ENCODE results near the gene AP5S1.
A peak's percentile ranks its signal among the peaks of the same experiment; 100 is the strongest.
"Not testable (repeated sequence)": the region's sequence is repeated elsewhere in the genome, so short reads cannot be mapped to it uniquely, and the experiment has no call there.

AP5S1 gene, protein sequence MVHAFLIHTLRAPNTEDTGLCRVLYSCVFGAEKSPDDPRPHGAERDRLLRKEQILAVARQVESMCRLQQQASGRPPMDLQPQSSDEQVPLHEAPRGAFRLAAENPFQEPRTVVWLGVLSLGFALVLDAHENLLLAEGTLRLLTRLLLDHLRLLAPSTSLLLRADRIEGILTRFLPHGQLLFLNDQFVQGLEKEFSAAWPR

DNA sequence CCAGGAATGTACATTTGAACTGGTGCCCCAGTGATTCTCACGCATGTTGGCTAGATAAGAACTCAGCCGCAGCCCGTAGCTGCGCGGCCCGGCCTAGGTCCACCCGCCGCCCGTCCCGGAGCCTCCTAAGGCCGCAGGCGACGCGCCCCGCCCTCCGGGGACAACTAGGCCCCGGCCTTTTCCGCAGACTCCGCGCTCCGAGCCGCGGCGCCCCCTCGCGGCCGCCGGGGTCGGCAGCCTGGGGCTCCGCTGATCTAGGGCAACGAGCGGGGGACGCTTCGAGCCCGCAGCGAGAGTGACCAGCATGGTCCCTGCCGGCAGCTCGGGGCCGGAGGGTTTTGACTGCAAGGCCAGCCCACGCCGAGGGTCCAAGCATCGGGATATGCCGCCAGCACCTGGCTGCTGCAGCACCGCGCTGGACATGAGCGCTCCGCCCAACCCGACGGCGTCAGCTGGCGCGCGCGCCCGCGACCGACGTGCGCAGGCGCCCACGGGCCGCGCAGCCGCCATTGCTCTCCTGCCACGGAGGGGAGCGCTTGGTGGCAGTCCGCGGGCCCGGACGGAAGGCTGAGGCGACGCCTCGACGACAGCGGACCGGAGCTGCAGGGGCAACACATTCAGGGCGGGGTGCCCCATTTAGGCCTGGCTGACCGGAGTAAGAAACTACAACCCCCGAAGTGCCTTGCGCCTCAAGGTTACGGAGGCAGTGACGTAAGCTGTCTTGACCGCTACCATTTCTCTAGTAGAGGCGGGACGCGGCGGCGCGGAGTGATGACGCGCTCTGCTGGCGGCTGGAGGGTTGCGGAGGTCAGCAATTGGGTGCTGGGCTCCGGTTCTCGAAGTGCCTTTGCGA is at the start of gene AP5S1:
TSS of gene AP5S1 (plus strand) at position 500 of the 853 bp plus-strand sequence. CDS start 1,571 bp downstream, outside the sequence.
- peak; percentile 91 for DNase-seq

DNA sequence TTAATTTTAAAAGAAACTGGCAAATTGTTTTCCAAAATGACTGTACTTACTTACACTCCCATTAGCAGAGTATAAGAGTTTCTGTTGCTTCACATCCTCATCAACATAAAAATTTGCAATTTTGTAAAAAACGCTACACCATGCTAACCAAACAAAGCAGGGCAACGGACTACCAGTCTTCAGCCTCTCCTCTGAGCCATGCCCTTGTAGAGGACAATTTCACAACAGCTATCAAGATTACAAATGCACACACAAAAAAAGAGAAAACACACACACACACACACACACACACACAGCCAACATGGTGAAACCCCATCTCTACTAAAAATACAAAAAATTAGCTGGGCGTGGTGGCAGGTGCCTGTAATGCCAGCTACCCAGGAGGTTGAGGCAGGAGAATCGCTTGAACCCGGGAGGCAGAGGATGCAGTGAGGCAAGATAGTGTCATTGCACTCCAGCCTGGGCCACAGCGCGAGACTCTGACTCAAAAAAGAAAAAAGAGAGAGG is 48.7 kb upstream of the AP5S1 start:
- DNase-seq: no peak

DNA sequence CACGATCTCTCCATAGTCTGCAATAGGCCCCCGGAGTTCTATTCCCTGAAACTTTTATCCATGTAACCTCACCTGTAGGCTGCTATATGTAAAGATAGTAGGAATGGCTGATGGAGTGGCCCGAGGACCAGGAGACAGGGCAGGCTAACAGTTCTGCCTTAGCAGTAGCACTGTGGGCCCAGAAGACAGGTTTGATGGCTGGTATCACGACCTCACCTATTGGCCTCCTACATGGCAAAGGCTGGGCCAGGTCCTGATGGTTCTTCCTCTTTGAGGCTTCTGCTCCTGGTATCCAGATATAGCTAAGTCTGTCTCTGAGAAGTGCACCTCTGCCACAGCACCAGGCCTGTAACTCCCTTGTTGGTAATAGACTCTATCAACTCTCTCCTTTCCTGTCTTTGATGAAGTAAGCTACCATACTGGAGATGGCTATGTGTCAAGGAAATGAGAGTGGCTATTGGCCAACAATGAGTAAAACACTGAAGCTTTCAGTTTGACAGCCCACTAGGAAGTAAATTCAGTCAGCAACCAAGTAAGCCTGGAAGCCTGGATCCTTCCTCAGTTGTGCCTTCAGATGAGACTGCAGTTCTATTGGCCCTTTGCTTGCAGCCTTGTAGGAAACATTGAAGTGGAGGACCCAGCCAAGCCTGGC is 44.8 kb upstream of the AP5S1 start:
- no peak for DNase-seq

DNA sequence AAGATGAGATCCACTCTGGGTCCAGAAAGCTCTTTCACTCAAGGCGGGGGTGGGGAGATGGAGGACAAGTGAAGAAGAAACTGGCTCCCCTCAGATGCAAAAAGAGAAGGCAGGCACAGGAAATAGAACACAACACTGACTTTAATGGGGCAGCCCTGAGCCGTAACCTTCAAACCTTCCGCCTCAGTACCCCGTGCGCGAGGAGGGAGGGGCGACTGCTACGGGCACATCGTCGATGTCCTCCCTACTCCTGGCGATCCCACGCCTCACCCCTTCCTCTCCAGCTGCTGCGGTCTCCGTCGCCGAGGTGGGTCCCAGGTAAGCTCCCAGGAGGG is 43.0 kb upstream of the AP5S1 start:
- no peak for DNase-seq

DNA sequence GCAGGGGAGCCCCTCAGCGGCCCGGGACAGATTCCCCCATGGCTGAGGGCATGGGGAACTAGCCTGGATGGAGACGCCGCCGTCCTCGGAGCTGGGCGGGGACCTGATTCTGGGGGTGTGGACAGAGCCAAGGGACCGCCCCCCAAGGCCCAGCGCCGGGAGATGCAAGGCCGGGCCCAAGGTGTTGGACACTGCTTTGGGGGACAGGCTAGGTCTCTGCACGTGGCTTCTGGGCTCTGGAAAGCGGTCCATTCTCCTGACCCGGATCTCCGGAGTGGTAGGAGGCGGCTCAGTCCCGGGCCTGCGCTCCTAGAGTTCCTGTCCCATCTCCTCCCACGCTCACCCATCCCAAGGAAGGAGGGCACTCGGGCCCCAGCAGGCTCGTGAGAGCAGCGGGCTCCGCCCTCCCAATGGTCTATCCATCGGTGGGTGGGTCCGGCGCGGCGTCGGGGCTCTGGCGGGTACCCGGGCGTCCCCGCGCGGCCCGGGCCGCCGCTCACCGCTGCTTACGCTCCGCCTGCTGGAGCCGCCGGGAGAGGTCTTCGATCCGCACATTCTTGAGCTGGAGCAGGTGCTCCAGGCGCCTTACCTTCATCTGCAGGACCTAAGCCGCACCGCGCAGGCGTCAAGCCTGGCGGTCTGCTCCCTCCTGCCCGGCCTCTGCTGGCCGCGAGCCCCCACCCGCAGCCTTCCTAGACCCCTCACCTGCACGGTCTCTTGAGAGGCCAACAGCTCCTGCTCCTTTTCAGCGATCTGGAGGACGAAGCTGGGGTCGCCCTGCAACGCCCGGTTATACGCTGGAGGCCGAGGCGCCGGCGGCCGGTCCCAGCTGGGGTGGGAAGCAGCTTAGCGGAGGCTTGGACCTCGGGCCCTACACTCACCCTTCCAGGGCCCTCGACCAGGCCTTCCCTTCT is 42.4 kb upstream of the AP5S1 start:
- peak; percentile 45 for DNase-seq

DNA sequence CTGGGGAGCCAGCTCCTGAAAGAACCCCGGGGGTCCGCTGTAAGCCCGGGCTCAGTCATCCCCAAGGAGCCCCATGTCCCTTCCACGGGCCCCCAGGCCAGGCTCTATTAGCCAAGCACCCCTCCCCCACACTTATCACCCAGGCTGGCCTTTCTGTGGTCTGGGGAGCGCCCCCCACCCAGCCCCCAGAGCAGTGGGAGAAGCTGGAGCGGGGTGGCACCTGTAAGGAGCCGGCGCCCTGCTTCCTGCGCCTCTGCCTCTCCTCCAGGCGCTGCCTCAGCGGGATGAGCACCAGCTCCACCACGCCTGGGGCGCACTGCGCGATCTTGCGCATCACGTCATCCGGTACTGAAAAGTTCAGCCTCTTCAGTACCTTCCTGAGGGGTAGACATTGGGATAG is 41.4 kb upstream of the AP5S1 start:
- no peak for DNase-seq

DNA sequence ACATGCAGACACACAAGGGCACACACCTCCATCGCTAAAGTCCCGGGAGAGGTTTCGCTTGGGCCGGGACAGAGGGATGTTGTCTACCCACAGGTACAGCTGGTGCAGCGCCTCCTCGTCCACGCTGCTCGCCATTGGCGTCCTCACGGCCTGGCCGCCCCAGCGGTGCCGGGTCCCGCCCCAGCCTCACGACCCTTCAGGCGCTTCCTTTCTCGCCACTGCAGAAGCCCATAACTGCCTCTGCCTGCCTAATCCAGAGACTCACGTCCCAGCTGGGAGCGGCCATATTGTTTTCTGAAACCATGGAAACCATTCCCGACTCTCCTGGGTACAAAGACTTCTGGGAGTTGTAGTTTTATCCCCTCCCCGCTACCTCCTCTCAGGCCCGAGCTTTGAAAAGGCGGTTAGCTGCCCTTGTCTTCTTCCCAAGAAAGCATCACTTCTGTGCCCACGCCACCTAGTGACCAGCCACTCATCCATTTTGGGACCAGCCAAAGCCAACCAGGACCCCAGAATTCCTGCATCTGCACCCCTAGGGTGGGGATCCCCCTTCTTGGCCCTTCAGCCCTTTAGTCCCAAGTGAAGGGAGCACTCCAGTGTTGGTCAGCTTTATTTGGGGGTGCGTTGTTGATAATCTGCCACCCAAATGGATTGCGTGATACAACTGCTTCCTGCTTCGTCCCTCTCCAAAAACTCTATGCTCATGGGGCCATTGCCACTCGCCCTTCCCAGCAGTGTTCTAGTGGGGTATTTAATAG is 39.0 kb upstream of the AP5S1 start, which contains the start of gene SPEF1:
TSS of gene SPEF1 (minus strand) at position 296 of the 758 bp plus-strand sequence. CDS start at position 135, 161 bp downstream.
- peak; percentile 53 for DNase-seq

DNA sequence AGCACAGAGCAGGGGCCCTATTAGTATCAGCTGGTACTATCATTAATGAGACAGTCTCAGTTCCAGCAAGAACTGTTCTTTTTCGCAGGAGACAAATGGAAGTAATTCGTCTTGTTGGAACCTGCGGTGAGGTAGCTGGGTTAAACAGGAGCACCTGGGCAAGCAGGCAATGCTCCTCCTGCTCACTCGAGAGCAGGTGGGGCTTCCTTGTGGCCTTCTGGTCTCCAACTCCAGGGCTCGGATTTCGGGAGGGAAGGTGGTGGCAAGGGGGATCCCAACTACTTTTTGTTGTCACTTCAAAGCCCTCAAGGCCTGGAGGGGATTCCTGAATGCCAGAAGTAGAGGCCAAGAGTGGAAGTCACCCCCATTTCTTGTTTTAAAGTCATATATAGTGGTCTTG is 37.8 kb upstream of the AP5S1 start:
- no peak for DNase-seq

DNA sequence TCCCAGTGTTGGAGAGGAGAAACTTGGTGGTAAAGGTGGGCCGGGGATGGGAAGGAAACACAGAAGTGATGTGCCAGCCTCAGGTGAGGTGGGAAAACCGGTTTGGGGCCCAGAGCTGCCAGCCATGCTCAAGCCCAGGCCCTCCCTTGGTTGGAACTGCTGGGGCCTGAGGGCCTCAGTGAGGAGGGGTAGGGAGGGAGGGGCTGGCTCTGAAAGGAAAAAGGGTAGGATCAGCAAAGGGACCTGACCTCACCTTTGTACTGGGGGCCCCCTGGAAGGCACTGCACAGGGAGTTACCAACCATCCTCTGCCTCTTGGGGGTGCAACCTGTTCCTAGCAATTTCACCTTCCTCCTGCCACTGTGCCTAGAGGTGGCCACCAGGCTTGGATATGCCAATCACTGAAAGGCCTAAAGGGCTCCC is 37.3 kb upstream of the AP5S1 start:
- no peak for DNase-seq

DNA sequence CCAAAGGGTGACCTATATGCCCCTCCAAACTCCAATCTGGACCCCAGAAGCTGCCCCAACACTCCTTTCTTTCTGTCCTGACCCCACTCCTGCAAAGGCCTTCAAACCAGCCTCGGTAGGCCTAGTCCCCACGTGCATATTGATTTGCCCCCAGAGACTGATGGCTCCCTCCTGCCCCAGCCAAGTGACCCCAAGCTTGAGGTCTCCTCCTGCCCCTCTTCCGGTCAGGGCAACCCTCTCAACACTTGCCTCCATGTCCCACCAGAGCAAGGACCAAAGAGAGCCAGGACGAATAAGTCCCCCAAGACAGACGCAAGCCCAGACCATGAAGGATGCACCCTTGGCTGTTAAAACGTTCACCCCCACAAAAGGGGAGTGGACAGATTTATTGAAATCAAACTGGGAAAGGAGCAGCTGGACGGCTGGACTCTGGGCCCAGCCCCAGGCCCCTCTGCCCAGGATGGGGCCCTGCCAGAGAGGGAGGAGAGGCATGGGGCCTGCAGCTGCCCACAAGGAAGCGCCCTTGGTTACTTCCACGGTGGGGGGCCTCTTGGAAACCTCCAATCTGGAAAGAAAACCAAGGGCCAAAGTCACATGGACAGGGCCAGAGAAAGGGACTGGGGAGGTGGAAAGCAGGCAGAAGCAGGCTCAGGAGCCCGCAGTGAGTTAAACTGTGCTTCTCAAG is 36.7 kb upstream of the AP5S1 start:
- no peak for DNase-seq

DNA sequence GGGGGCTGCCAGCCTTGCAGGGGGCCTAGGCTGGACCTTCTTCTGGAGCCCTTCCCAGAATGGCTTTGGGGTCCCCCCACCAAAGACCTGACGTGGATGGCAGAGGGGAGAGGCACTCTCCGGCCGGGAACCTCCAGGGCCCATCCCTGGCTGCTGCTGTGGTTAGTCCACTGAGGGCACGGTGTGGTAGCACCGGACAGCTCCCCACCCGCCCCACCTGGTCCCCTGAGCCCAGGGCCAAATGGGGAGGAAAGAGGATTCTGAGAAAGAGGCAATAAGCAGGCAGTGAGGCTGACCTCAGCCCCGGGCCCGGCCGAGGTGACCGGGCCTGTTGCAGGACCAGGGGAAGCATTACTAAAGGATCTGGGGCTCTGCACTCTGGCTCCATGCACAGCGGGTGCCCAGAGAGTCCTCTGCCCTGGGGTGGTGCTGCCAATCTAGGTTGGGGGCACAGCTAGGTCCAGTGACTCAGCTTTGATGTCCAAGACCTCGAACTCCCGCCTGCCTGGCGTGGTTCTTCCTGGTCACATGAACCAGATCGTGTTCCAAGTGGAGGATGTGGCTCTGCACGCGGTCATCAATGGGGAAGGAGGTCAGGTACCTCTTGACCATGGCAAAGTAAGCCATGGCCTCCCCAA is 36.0 kb upstream of the AP5S1 start:
- no peak for DNase-seq

DNA sequence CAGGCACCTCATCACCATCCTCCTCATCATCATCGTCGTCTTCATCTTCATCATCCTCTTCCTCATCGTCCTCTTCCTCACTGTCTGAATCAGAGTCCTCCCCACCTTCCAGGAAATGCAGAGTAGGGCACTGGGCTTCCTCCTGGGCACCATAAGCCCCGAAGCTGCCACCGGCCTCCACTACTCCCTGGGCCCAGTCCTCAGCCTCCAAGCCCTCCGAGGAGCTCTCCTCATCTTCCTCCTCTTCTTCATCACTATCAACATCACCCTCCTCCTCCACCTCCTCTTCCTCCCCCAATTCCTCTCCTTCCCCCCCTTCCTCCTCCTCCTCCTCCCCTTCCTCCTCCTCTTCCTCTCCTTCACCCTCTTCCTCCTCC is 35.5 kb upstream of the AP5S1 start:
- no peak for DNase-seq

DNA sequence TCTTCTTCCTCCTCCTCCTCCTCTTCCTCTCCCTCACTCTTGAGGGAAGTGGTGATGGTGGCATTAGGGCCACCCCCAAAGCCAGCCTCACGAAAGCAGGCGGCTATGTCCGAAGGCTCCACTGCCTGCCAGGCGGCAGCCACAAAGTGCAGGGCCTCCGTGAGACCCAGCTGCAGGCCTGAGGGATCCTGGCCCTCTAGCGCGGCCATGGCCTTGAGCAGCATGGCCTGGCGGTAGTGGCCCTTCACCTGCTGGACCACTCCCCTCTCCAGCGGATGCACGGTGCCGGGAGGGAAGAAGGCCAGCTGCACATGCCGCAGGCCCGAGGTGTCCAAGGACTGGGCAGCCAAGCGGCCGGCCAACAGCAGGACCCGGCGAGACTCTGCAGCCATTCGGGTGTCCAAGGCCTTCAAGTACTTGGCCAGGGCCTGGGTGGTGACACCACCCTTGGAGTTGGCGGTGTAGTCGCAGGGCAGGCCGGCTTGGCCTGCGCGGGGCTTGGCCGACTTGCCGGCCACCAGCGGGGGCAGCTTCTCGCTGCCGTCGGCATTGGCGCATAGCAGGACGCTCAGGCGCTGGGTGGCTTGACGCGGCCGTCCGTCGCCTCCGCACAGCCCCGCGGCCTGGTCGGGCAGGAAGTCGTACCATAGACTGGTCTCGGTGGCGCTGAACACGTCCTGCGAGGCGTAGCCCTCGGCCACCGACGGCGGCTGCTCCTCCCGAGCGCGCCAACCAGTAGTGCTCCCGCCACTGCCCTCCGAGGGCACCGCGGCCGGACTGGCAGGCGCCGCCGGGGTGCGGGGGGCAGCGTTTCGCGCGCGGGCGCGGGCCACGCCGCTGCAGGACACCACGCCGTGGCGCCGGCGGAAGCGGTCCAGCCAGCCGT is 34.9 kb upstream of the AP5S1 start:
- no peak for DNase-seq

DNA sequence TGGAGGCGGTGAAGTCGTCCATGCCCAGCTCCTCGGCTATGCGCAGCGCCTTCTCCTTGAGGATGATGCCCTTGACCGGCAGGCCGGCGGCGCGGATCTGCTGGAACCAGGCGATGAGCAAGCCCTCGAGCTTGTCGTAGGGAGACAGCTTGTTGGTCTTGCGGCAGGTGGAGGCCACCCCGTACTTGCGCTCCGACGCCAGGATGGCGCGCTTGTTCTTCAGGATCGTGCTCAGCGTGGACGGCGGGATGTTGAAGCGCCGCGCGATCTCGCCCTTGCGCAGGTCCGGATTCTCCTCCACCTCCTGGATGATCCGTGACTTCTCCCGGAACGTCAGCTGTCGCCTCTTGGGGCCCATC is 34.2 kb upstream of the AP5S1 start:
- DNase-seq: peak; percentile 46

DNA sequence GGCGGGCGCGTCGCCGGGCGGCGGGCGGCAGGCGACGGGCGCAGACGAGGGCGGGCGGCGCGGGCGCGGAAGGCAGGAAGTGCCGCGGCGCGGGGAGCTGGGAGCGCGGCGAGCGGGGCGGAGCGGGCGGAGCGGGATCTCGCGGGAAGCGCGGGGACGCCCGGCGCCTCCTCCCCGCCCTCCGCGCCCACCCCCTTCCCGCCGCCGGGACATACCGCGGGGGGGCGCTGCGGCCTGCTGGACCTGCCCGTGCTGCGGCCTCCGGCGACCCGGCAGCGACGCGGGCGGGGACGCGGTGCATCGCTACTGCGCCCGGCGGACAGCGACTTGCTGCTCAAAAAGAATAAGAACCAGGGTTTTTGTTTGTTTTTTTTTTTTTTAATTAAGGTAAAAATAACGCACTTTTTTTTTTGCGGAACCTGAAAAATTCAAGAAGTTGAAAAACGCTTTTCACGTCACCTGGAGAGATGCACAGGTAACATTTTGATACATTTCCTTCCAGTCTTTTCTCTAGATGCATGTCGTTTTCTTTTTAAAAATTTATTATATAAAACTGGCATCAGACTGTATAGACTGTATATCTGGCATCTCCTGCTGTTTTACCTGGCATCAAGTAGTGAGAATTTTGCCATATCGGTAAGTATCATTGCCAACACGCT is 33.6 kb upstream of the AP5S1 start, which contains the start of gene CENPB:
TSS of gene CENPB (minus strand) at position 76 of the 659 bp plus-strand sequence. CDS start 257 bp downstream, outside the sequence.
- DNase-seq: peak; percentile 91

DNA sequence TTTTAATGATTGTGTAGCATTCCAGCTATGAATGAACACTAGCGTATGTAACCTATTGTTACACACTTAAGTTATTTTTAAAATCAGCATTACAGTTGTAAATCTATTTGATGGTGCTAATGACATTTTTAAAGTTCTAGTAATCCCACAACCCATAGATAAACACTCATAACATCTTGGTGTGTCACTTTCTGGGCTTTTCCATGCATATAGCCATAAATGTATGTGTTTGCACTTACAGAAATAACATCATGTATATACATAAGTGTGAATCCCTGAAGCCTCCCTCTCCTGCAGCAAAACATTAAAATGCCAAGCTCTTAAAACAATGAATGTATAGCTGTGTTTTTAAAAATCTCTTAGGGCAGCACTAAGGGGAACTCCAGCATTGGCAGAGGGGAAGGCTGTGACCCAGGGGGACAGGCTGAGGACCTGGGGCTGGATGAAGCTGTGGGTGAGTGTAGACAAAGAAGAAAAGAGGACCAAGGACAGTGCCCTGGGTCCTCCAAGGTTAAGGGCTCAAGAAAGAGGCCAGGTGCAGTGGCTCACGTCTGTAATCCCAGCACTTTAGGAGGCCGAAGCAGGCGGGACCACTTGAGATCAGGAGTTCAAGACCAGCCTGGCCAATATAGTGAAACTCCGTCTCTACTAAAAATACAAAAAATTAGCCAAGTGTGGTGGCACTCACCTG is 32.9 kb upstream of the AP5S1 start:
- no peak for DNase-seq

DNA sequence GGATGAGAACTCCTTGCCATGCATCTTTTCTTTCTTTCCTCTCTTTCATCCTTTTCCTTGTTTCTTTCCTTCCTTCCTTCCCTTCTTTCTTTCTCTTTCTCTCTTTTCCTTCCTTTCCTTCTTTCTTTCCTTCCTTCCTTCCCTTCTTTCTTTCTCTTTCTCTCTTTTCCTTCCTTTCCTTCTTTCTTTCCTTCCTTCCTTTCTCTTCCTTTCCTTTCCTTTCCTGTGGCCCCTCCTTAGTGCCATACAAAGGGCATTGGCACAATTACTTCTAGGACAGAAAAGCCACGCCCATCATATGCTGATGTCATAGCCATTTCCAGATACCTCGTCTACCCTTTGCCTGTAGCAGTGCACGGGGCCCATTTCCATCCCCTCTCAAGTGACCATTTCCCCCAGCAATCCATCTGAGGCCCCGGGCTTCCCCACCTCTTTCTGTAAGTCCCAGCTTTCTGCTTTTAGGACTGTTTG is 31.6 kb upstream of the AP5S1 start:
- no peak for DNase-seq

DNA sequence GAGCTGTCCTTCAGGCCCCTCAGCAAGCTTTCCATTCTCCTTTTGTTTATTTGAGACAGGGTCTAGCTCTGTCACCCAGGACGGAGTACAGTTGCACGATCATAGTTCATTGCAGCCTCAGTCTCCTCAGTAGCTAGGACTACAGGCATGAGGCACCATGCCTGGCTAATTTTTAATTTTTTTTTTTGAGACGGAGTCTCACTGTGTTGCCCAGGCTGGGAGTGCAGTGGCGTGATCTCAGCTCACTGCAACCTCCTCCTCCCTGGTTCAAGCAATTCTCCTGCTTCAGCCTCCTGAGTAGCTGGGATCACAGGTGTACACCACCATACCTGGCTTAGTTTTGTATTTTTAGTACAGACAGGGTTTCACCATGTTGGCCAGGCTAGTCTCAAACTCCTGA is 31.1 kb upstream of the AP5S1 start:
- DNase-seq: not testable (repeated sequence)
